WERI-Rb-1 (cell line): ENCODE results near the gene E2F4.

Experiments used
- DNase-seq: peaks from one replicate; pipeline ENCODE4 v3.0.0-alpha.2; 2020
- H3K27ac ChIP-seq: fragments of 250-450 bp; sonication (Bioruptor Pico); 2 replicates; pipeline ENCODE4 v1.5.1; 2020; ENCODE audit warnings: mild to moderate bottlenecking, moderate library complexity
- H3K27me3 ChIP-seq: fragments of 250-450 bp; sonication (Bioruptor Pico); 2 replicates; pipeline ENCODE4 v1.5.1; 2021; ENCODE audit warnings: mild to moderate bottlenecking, low read depth, moderate library complexity; ENCODE audit not compliant: insufficient read depth, severe bottlenecking
- H3K36me3 ChIP-seq: fragments of 250-450 bp; sonication (Bioruptor Pico); 2 replicates; pipeline ENCODE4 v1.5.1; 2020; ENCODE audit warnings: mild to moderate bottlenecking, moderate library complexity
- H3K4me3 ChIP-seq: 2 replicates; pipeline ENCODE4 v1.5.1; 2011; ENCODE audit warnings: low read depth, mild to moderate bottlenecking, control low read depth, low read length
- H3K9me3 ChIP-seq: fragments of 250-450 bp; sonication (Bioruptor Pico); 2 replicates; pipeline ENCODE4 v1.5.1; 2021; ENCODE audit warnings: mild to moderate bottlenecking, moderate library complexity; ENCODE audit not compliant: severe bottlenecking
- CTCF ChIP-seq: IDR thresholded peaks from 2 replicates; pipeline ENCODE4 v1.5.1; 2011; ENCODE audit warnings: low read depth, mild to moderate bottlenecking, control low read depth, inconsistent platforms, low read length

Gene E2F4

GRCh38 chr16:67234180-67234597 is 42.2 kb downstream of the E2F4 start:
- Histone ChIP-seq H3K4me3 (no peak overlapping the region), H3K27ac (no peak overlapping the region), H3K36me3 (peaks cover 51% of the 10 kb centered on the region), H3K9me3 (no peaks in the 10 kb centered on the region), H3K27me3 (no peaks in the 10 kb centered on the region)
- no peak for DNase-seq
- TF ChIP-seq CTCF = no peak

- no peak for DNase-seq
- H3K27ac ChIP-seq = no peak overlapping the region
- peaks cover 33% of the 10 kb centered on the region for H3K36me3 ChIP-seq
- H3K9me3 ChIP-seq = no peaks in the 10 kb centered on the region
- no peak for TF ChIP-seq CTCF
- H3K4me3 ChIP-seq = no peak overlapping the region
- no peaks in the 10 kb centered on the region for H3K27me3 ChIP-seq
Measured at GRCh38 chr16:67235816-67236562, 44.0 kb downstream of the E2F4 start.

GRCh38 chr16:67236563-67237395 is 44.8 kb downstream of the E2F4 start:
- no peak for TF ChIP-seq CTCF

GRCh38 chr16:67237396-67238277 is 45.7 kb downstream of the E2F4 start:
- no peak for TF ChIP-seq CTCF
- Histone ChIP-seq H3K4me3 (no peak overlapping the region), H3K9me3 (no peaks in the 10 kb centered on the region), H3K27me3 (no peaks in the 10 kb centered on the region), H3K36me3 (peaks cover 23% of the 10 kb centered on the region), H3K27ac (no peak overlapping the region)
- no peak for DNase-seq

More at GRCh38 chr16:67236563-67237395, 44.8 kb downstream of the E2F4 start:
- H3K36me3 ChIP-seq = peaks cover 25% of the 10 kb centered on the region
- no peaks in the 10 kb centered on the region for H3K27me3 ChIP-seq
- peak; percentile 81 for DNase-seq
- no peaks in the 10 kb centered on the region for H3K9me3 ChIP-seq
- H3K27ac ChIP-seq = no peak overlapping the region
- H3K4me3 ChIP-seq = no peak overlapping the region

GRCh38 chr16:67238278-67238575 is 46.3 kb downstream of the E2F4 start:
- H3K9me3 ChIP-seq = no peaks in the 10 kb centered on the region
- TF ChIP-seq CTCF = no peak
- DNase-seq = no peak

More at GRCh38 chr16:67238278-67238575, 46.3 kb downstream of the E2F4 start:
- no peaks in the 10 kb centered on the region for H3K27me3 ChIP-seq
- no peak overlapping the region for H3K27ac ChIP-seq
- no peak overlapping the region for H3K4me3 ChIP-seq
- H3K36me3 ChIP-seq = peaks cover 20% of the 10 kb centered on the region
